RWPE1 (cell line): ENCODE results near the gene ADGRL3.

ENCODE experiments used
- CTCF ChIA-PET: fragments of 350-600 bp; sonication (Branson Sonifier 250); formaldehyde crosslinking; extraction: SDS; loops from one replicate; lab custom pipeline; 2021; lab: Yijun Ruan, JAX
- POLR2A ChIA-PET: fragments of 400-600 bp; formaldehyde crosslinking; extraction: SDS; loops from one replicate; lab custom pipeline; 2020; ENCODE audit warnings: antibody characterized with exemption; ENCODE audit not compliant: low non-redundant PET; lab: Yijun Ruan, JAX
- DNase-seq: peaks from one replicate; pipeline ENCODE4 v3.0.0; 2012; ENCODE audit warnings: low spot score
- H3K27ac ChIP-seq: fragments of 450-650 bp; 2 replicates; pipeline ENCODE4 v1.5.1; 2017
- TF ChIP-seq, protein P1 (sequence below): fragments of 450-650 bp; conservative IDR thresholded peaks from 2 replicates; pipeline ENCODE4 v1.5.1; 2017; ENCODE audit warnings: low read depth, mild to moderate bottlenecking

ADGRL3 gene

DNA sequence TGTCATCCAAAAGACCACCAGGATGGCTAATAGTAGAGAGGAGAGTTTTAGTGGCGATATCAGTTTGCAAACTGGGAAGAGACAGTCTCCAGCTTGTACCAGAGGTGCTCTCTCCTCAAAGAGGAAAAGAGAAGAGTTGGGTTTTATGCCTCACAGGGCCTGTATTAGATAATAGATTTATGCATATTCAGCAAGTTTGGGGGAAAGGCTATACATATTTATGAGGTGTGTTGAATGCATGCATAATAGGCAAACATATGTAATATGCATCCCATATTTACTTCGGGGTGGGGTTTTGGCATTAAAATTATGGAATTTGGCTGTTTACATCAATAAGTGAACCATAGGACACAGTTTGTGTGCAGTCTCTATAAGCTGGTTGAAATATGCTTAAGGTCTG is 22.8 kb upstream of the ADGRL3 start:
- DNase-seq = no peak
- TF ChIP-seq, protein P1, sequence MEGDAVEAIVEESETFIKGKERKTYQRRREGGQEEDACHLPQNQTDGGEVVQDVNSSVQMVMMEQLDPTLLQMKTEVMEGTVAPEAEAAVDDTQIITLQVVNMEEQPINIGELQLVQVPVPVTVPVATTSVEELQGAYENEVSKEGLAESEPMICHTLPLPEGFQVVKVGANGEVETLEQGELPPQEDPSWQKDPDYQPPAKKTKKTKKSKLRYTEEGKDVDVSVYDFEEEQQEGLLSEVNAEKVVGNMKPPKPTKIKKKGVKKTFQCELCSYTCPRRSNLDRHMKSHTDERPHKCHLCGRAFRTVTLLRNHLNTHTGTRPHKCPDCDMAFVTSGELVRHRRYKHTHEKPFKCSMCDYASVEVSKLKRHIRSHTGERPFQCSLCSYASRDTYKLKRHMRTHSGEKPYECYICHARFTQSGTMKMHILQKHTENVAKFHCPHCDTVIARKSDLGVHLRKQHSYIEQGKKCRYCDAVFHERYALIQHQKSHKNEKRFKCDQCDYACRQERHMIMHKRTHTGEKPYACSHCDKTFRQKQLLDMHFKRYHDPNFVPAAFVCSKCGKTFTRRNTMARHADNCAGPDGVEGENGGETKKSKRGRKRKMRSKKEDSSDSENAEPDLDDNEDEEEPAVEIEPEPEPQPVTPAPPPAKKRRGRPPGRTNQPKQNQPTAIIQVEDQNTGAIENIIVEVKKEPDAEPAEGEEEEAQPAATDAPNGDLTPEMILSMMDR = no peak
- H3K27ac ChIP-seq = no peak overlapping the region
- ChIA-PET POLR2A (no interaction called here), CTCF (no interaction called here)

DNA sequence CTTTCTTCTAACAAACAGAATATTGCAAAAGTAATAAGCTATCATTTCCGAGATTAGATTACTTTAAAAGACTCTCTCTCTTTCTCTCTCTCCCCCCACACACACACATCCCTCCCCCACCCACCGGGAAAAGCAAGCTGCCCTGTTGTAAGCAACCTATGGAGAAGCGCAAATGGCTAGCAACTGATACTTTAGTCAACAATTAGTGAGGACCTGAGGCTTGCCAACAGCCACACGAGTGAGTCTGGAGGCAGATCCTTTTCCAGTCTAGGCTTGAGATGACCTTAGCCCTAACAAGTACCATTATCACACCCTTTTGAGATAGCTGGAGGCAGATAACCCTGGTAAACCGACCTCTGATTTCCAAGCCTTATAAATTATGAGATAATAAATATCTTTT is 19.7 kb upstream of the ADGRL3 start:
- ChIA-PET POLR2A (no interaction called here), CTCF (no interaction called here)
- TF ChIP-seq, protein P1 = no peak
- no peak for DNase-seq
- no peak overlapping the region for H3K27ac ChIP-seq

DNA sequence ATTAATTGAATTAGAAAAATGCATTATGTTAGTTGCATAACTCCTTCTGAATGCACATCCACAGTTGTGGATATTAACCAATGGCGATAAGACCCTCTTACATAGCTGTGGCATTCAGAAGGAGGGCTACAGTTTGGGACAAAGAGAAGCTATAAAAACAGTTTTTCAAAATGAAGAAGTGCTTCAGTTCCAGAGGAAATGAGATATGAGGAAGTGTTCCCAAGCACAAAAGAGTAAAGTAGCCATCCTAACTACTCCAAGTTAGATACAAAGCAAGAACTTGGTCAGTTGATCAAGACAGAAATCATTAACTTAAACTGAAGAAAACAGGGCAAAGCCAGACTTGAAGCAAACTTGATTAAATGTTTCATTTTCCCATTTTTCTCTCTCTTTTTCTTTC is 17.2 kb upstream of the ADGRL3 start:
- CTCF ChIA-PET = no interaction called here

DNA sequence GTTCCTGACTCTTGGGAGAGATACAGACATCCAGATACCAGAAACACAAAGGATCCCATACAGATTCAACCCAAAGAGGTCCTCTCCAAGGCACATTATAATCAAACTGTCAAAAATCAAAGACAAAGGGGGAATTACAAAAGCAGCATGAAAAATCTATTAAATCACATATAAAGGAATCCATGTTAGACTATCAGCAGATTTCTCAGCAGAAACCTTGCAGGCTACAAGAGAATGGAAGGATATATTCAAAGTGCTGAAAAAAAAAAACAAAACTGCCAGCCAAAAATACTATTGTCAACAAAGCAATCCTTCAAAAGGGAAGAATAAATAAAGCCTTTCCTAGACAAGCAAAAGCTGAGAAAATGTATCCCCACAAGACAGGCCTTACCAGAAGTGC is 14.8 kb upstream of the ADGRL3 start:
- CTCF ChIA-PET = no interaction called here
- DNase-seq = no peak
- POLR2A ChIA-PET = no interaction called here
- H3K27ac ChIP-seq = no peak overlapping the region
- TF ChIP-seq, protein P1 = no peak

More for the DNA sequence above, 17.2 kb upstream of the ADGRL3 start:
- POLR2A ChIA-PET = no interaction called here
- TF ChIP-seq, protein P1 = no peak
- no peak overlapping the region for H3K27ac ChIP-seq
- no peak for DNase-seq

DNA sequence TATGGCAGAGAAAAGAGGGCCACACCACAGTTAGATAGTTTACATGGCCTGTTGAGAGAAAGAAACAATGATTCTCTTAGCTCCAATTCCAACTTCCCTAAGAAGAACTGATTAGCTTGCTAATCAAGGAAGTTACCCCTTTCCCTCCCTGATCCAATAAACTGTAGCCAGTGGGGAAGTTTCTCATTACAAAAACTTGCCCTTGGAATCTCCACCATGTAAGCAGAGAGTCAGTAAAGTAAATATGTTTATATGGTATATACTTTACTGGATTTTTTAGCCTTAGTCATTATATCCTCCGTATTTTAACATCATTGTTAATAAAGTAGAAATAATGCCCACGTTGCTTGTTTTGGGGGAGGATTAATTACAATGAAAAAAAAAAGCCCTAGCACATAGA is 7.7 kb upstream of the ADGRL3 start:
- no peak overlapping the region for H3K27ac ChIP-seq
- TF ChIP-seq, protein P1 = no peak
- no peak for DNase-seq
- CTCF ChIA-PET = no interaction called here
- POLR2A ChIA-PET = no interaction called here

DNA sequence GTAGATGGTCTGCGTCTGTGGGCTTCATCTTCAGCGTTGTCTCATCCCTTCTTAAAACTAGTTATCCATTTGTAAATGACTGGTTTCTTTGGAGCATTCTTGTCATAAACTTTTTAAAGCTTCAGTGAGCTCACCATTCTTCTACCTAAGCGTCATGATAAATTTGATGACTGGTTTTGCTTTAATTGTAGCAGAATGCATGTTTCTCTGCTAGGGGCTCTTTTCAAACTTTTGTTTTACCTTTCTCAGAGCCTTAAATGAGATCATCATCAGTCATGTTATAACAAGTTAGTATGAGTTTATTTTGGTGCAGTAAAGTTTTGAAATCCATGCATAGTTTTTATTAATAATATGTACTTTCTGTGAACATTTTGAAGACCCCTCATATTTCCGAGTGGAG is 6.3 kb upstream of the ADGRL3 start:
- CTCF ChIA-PET = no interaction called here
- POLR2A ChIA-PET = no interaction called here

More for the DNA sequence above, 6.3 kb upstream of the ADGRL3 start:
- no peak for DNase-seq
- H3K27ac ChIP-seq = no peak overlapping the region
- TF ChIP-seq, protein P1 = no peak
